ENCODE measurements around the gene COPS9.

- TF ChIP-seq CTCF (IDR thresholded peaks at IDR 0.05) (no peak), EZH2 (IDR thresholded peaks at IDR 0.05; ENCODE audit: borderline replicate concordance, insufficient read depth, low read depth, low read length, poor library complexity, severe bottlenecking) (no peak)
Measured at GRCh38 chr2:240105982-240106381, 30.1 kb downstream of the COPS9 start.

Data from B cell (primary cell).